K562 (cell line): ENCODE measurements around the gene DNAJC30. TPM values are rescaled to one million over a fixed set of nuclear protein-coding genes. Genes with fewer than 3 reads are reported as not detected.

Source experiments
- ATAC-seq: fragments of 200-7000 bp; cut with Tn5 transposase; 3 replicates; pipeline ENCODE4 v1.9.1; 2020; ENCODE audit warnings: moderate library complexity
- BruUV-seq: library from RNA; stranded (reverse); fragments of 400-500 nt; replicated peaks from 2 replicates; lab custom pipeline; 2021; lab: Mats Ljungman, UMichigan
- CTCF ChIA-PET: fragments of 300-600 bp; formaldehyde crosslinking; extraction: SDS; loops from one replicate; lab custom pipeline; 2021; ENCODE audit warnings: low intra/inter-chr PET ratio; lab: Yijun Ruan, JAX
- POLR2A ChIA-PET: fragments of 300-600, 350-650 bp; sonication (Branson Sonifier 250); formaldehyde crosslinking; extraction: SDS; loops from one replicate; lab custom pipeline; 2021; ENCODE audit warnings: antibody characterized with exemption, inconsistent platforms; lab: Yijun Ruan, JAX
- DNase-seq, 4 experiments: peaks; one replicate each; pipeline versions ENCODE4 v3.0.0 to v3.0.0-alpha.2; 2011 to 2018; ENCODE audit warnings: low spot score in 3 of 4, mixed read lengths in 3 of 4; ENCODE audit errors: extremely low read depth in 1 of 4
- FAIRE-seq: peaks from 2 replicates; lab custom pipeline; 2011; peaks lifted over from hg19 to GRCh38; lab: Jason Lieb, UNC
- H2AFZ ChIP-seq: 2 replicates; pipeline ENCODE4 v1.6.0; 2011; ENCODE audit warnings: low read depth, low read length, control low read depth, inconsistent platforms
- H3K27ac ChIP-seq: fragments of 200-600 bp; 3 replicates; pipeline ENCODE4 v1.8.0; 2011; ENCODE audit warnings: low read depth, mild to moderate bottlenecking, control low read depth, inconsistent platforms, low read length, moderate library complexity, mixed read lengths; ENCODE audit errors: extremely low read depth
- H3K27me3 ChIP-seq, 2 experiments: fragments of 300-600 bp in 1 of 2; 2 replicates in 1 of 2; 3 replicates in 1 of 2; pipeline versions ENCODE4 v1.6.0 to v1.8.0; 2011; ENCODE audit warnings: inconsistent platforms in 2 of 2, low read length in 2 of 2, mild to moderate bottlenecking in 1 of 2, mixed read lengths in 1 of 2, moderate library complexity in 1 of 2; ENCODE audit not compliant: control insufficient read depth in 2 of 2, insufficient read depth in 2 of 2
- H3K36me3 ChIP-seq: fragments of 300-600 bp; 3 replicates; pipeline ENCODE4 v1.8.0; 2011; ENCODE audit warnings: mild to moderate bottlenecking, low read length, inconsistent platforms; ENCODE audit not compliant: control insufficient read depth, insufficient read depth
- H3K4me1 ChIP-seq, 2 experiments: fragments of 200-600 bp in 1 of 2; replicated peaks in 1 of 2; 2 replicates in 1 of 2; 3 replicates in 1 of 2; pipeline versions ENCODE4 v1.5.1 to v1.8.0; 2011; ENCODE audit warnings: inconsistent platforms in 2 of 2, low read length in 2 of 2, mild to moderate bottlenecking in 1 of 2, mixed read lengths in 1 of 2, moderate library complexity in 1 of 2; ENCODE audit not compliant: control insufficient read depth in 2 of 2, insufficient read depth in 2 of 2
- H3K4me2 ChIP-seq: 2 replicates; pipeline ENCODE4 v1.6.1; 2011; ENCODE audit warnings: low read length, control low read depth, inconsistent platforms, mixed read lengths; ENCODE audit not compliant: insufficient read depth
- H3K4me3 ChIP-seq: fragments of 200-600 bp; sonication (generic), shearing (Covaris generic); 2 replicates; pipeline ENCODE4 v1.5.1; 2016; ENCODE audit warnings: control low read depth, inconsistent platforms
- H3K79me2 ChIP-seq: fragments of 200-600 bp; 3 replicates; pipeline ENCODE4 v1.8.0; 2011; ENCODE audit warnings: low read length, inconsistent platforms; ENCODE audit not compliant: control insufficient read depth, insufficient read depth
- H3K9ac ChIP-seq, 2 experiments: 2 replicates each; pipeline versions ENCODE4 v1.6.0 to v1.6.1; 2011; ENCODE audit warnings: low read depth in 2 of 2, low read length in 2 of 2, control low read depth in 1 of 2, inconsistent platforms in 1 of 2, mild to moderate bottlenecking in 1 of 2, mixed read lengths in 1 of 2; ENCODE audit not compliant: insufficient read depth in 1 of 2
- H3K9me1 ChIP-seq: one replicate; pipeline ENCODE4 v1.6.0; 2011; ENCODE audit warnings: inconsistent platforms, mild to moderate bottlenecking, low read length, moderate library complexity; ENCODE audit not compliant: control insufficient read depth, insufficient read depth
- H3K9me3 ChIP-seq: replicated peaks from 2 replicates; pipeline ENCODE4 v1.5.1; 2011; ENCODE audit warnings: low read depth, low read length, inconsistent platforms; ENCODE audit not compliant: control insufficient read depth, insufficient read depth
- H4K20me1 ChIP-seq: replicated peaks from 2 replicates; pipeline ENCODE4 v1.6.1; 2011; ENCODE audit warnings: low read length, inconsistent platforms, mixed read lengths; ENCODE audit not compliant: control insufficient read depth, insufficient read depth
- RBFOX2 ChIP-seq: fragments of 200-400 bp; formaldehyde crosslinking; IDR thresholded peaks from 2 replicates; pipeline ENCODE4 v1.6.1; 2017; ENCODE audit warnings: low read depth, mild to moderate bottlenecking, low read length, moderate library complexity
- SMAD4 ChIP-seq: fragments of 250-450 bp; sonication (Bioruptor Pico); conservative IDR thresholded peaks from 2 replicates; pipeline ENCODE4 v1.8.0; 2021; ENCODE audit warnings: inconsistent platforms, mild to moderate bottlenecking, moderate library complexity
- YY1 ChIP-seq, 3 experiments: IDR thresholded peaks; 2 replicates each; pipeline ENCODE4 v1.6.1; 2011; ENCODE audit warnings: low read length in 2 of 3, mild to moderate bottlenecking in 2 of 3, moderate library complexity in 2 of 3, borderline replicate concordance in 1 of 3, control low read depth in 1 of 3, low read depth in 1 of 3; ENCODE audit not compliant: insufficient read depth in 3 of 3, insufficient replicate concordance in 2 of 3, control insufficient read depth in 1 of 3, insufficient read length in 1 of 3; ENCODE audit errors: extremely low read depth in 1 of 3
- ZKSCAN1 ChIP-seq: fragments of 150-350 bp; IDR thresholded peaks from 2 replicates; pipeline ENCODE4 v1.6.1; 2016; ENCODE audit warnings: low read depth, low read length
- WGBS: fragments of 100-300 bp; shearing (Covaris generic); methylation state at CpG from one replicate; pipeline ENCODE4 v1.1.6; 2016; ENCODE audit warnings: low coverage, mixed read lengths; ENCODE audit not compliant: insufficient coverage; ENCODE audit errors: missing lambda C conversion rate; 5-methylcytosine and 5-hydroxymethylcytosine counted together
- in situ Hi-C: fragments of 300-500 bp; cut with MboI; formaldehyde crosslinking; loops from 4 replicates; pipeline ENCODE4 v1.15.0; 2018; ENCODE audit warnings: inconsistent platforms, mixed read lengths
- intact Hi-C: fragments of 100-400 bp; cut with micrococcal nuclease; formaldehyde crosslinking; loops from 2 replicates; pipeline ENCODE4 v1.14.2; 2022
- polyA plus RNA-seq, 8 experiments: library from polyadenylated mRNA; depleted of rRNA in 4 of 8; stranded (reverse) in 5 of 8; unstranded in 3 of 8; fragments of >200 nt; fragmentation: Nextera tagmentation in 2 of 8; fragmentation: Illumina TruSeq in 1 of 8; extraction: Ambion mirVana in 2 of 8; extraction: Trizol in 1 of 8; gene quantifications; 2 replicates each; pipeline versions ENCODE4 v1.2.1 to v1.2.3, GENCODE V29; 2011 to 2014; ENCODE audit warnings: inconsistent platforms in 1 of 8, missing spikeins in 1 of 8
- total RNA-seq, 7 experiments: library from RNA; depleted of rRNA in 6 of 7; stranded (reverse); fragments of >200 nt in 6 of 7; fragmentation: Illumina TruSeq in 2 of 7; extraction: Trizol in 2 of 7; gene quantifications; 2 replicates each; pipeline versions ENCODE4 v1.2.1 to v1.2.3, GENCODE V29; 2011 to 2021; ENCODE audit warnings: low replicate concordance in 1 of 7

DNAJC30 gene
- total and polyA plus RNA-seq, 9 of the 15 experiments (the other 6 are each of a cell fraction or from before 2014, with no cell fraction given), result 1.1 to 11.3 (median 4.6) TPM

- no peak overlapping the region for H3K9ac ChIP-seq
- ATAC-seq (no peak), FAIRE-seq (no peak), DNase-seq (no peak)
- no peak overlapping the region for H2AFZ ChIP-seq
- H3K79me2 ChIP-seq, result peaks cover 46% of the 10 kb centered on the region
- H4K20me1 ChIP-seq, result 0 out of 2 replicates have a peak, but pooled peaks cover 8% of the 10 kb centered on the region
- H3K27ac ChIP-seq, result no peak overlapping the region
- in situ Hi-C loops (no loop called here), intact Hi-C loops (no loop called here)
- no peak overlapping the region for H3K4me2 ChIP-seq
- 86% methylated on average over 8 of the region's 8 CpGs for WGBS
- BruUV-seq, result no TSS peak
- no peaks in the 10 kb centered on the region for H3K27me3 ChIP-seq
- H3K9me1 ChIP-seq, result no peaks in the 10 kb centered on the region
- H3K36me3 ChIP-seq, result peaks cover 83% of the 10 kb centered on the region
- H3K9me3 ChIP-seq, result no peaks in the 10 kb centered on the region
- H3K4me1 ChIP-seq, result peaks cover 0 to 18% of the 10 kb centered on the region in 2 experiments; a peak in 2 of 5 replicates
- ChIA-PET CTCF (no interaction called here), POLR2A (interaction anchor here (0.8 to 1.9 kb wide), 2 partner anchors 13 to 14 kb away, joined by 3 to 5 read pairs; no protein-coding TSS in a partner anchor)
- no peak overlapping the region for H3K4me3 ChIP-seq
- TF ChIP-seq YY1 (IDR thresholded peaks at IDR 0.05; ENCODE audit: borderline replicate concordance in 1 of 3, control insufficient read depth in 1 of 3, extremely low read depth in 1 of 3, insufficient read depth in 3 of 3, insufficient read length in 1 of 3, insufficient replicate concordance in 2 of 3, low read depth in 1 of 3, low read length in 2 of 3), result peak; percentile 12 to 88 (median 77)
- TF ChIP-seq SMAD4 (CRISPR knock-in tag), result no peak
Measured at GRCh38 chr7:73688288-73688687, 5.0 kb upstream of the DNAJC30 start.

GRCh38 chr7:73685311-73685710, 2.1 kb upstream of the DNAJC30 start:
- in situ Hi-C loops (no loop called here), intact Hi-C loops (no loop called here)
- POLR2A ChIA-PET, result interaction anchor here (0.7 to 1.7 kb wide), 3 partner anchors 11 to 16 kb away, joined by 3 to 7 read pairs (median 4); no protein-coding TSS in a partner anchor
- Histone ChIP-seq H3K27me3 (no peaks in the 10 kb centered on the region), H2AFZ (no peak overlapping the region), H3K4me1 (peaks cover 19 to 39% of the 10 kb centered on the region in 2 experiments; a peak in 4 of 5 replicates), H3K27ac (no peak overlapping the region), H3K9ac (peak overlapping the region in 1 of 2 experiments; percentile 83; a peak in 2 of 4 replicates), H3K4me3 (no peak overlapping the region), H4K20me1 (0 out of 2 replicates have a peak, but pooled peaks cover 11% of the 10 kb centered on the region), H3K9me3 (no peaks in the 10 kb centered on the region), H3K79me2 (peaks cover 75% of the 10 kb centered on the region), H3K9me1 (no peaks in the 10 kb centered on the region), H3K36me3 (peaks cover 63% of the 10 kb centered on the region), H3K4me2 (no peak overlapping the region)
- 97% methylated on average over 18 of the region's 18 CpGs for WGBS
- ATAC-seq, result no peak
- no peak for FAIRE-seq
- no TSS peak for BruUV-seq
- DNase-seq, result no peak
- CTCF ChIA-PET, result interaction anchor here (1.1 kb wide), 1 partner anchor 16 kb away, joined by 3 read pairs; no protein-coding TSS in a partner anchor
- no peak for TF ChIP-seq ZKSCAN1
- TF ChIP-seq RBFOX2, result peak; percentile 52; the same call in 1 of the 2 replicates
